ENCODE results near the gene ZNF839.
"Not testable (repeated sequence)": the region's sequence is repeated elsewhere in the genome, so short reads cannot be mapped to it uniquely, and the experiment has no call there.

ZNF839 gene

DNA sequence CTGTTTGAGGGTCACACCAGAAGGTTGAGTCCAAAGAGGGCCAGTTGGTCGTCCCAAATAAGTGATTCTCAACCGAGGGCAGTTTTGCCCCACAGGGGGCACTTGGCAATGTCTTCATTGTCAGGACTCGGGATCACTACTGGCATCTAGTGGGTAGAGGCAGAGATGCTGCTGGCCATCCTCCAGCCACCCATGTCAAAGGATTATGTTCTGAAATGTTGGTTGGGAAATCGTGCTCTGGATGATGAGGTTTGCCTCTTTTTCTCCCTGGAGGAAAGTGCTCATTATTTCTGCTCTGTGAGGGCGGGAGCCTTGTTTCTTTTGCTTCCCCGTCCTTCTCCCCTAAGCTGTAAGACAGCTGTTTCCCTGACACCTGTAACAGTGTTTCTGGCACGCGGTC lies 3.6 kb downstream of the ZNF839 start:
- TF ChIP-seq, protein P1, sequence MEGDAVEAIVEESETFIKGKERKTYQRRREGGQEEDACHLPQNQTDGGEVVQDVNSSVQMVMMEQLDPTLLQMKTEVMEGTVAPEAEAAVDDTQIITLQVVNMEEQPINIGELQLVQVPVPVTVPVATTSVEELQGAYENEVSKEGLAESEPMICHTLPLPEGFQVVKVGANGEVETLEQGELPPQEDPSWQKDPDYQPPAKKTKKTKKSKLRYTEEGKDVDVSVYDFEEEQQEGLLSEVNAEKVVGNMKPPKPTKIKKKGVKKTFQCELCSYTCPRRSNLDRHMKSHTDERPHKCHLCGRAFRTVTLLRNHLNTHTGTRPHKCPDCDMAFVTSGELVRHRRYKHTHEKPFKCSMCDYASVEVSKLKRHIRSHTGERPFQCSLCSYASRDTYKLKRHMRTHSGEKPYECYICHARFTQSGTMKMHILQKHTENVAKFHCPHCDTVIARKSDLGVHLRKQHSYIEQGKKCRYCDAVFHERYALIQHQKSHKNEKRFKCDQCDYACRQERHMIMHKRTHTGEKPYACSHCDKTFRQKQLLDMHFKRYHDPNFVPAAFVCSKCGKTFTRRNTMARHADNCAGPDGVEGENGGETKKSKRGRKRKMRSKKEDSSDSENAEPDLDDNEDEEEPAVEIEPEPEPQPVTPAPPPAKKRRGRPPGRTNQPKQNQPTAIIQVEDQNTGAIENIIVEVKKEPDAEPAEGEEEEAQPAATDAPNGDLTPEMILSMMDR (IDR thresholded peaks at IDR 0.05; ENCODE audit: control extremely low read depth, extremely low read depth, low read depth, missing control alignments) = peak; percentile 35
- no peak for DNase-seq (ENCODE audit: extremely low spot score)
- POLR2A ChIA-PET = no interaction called here
- CTCF ChIA-PET = interaction anchor here (2.4 kb wide), 1 partner anchor 12 kb away, joined by 8 read pairs; no protein-coding TSS in a partner anchor

DNA sequence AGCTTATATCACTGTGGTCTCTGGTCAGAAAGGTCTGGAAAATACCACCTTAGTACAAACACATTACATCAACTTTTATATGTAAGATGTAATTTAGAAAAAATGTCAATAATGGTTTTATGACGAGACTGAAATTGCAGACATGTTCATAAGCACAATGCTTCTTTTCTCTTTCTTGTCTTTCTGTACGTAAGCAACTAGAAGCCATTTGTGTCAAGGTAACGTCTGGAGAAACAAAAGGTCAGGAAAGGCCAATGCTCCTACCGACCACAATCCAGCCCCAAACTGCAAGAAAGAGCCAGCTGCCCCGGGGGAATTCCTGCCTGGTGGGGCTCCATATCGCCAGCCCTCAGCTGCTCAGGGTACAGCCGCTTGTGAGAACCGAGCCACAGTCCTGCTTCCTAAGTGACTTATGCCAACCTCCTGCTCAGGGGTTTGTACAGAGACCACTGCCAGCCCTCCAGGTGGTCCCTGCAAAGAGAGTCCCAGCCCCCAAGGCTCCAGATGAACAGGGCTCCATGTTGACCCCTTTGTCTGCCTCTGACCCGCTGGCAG lies 6.3 kb downstream of the ZNF839 start:
- ChIA-PET CTCF (interaction anchor here (1.1 to 2.3 kb wide), 2 partner anchors 11 to 89 kb away, joined by 3 to 9 read pairs; no protein-coding TSS in a partner anchor), POLR2A (no interaction called here)
- DNase-seq (ENCODE audit: extremely low spot score) = no peak
- TF ChIP-seq, protein P1 (IDR thresholded peaks at IDR 0.05; ENCODE audit: control extremely low read depth, extremely low read depth, low read depth, missing control alignments) = no peak

DNA sequence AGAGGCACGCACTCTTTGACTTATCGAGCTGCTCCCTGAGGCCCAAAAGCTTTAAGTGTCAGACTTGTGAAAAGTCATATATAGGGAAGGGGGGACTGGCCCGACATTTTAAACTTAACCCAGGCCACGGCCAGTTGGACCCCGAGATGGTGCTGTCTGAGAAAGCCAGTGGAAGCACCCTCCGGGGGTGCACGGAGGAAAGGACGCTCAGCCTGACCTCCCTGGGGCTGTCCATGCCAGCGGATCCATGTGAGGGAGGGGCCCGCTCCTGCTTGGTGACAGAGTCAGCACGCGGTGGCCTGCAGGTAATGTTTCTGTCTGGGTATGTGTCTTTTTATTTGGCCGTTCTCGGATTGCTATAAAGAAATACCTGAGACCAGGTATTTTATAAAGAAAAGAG lies 7.0 kb downstream of the ZNF839 start:
- TF ChIP-seq, protein P1 (IDR thresholded peaks at IDR 0.05; ENCODE audit: control extremely low read depth, extremely low read depth, low read depth, missing control alignments) = no peak
- ChIA-PET POLR2A (no interaction called here), CTCF (interaction anchor here (0.6 to 2.3 kb wide), 2 partner anchors 9 to 12 kb away, joined by 3 to 9 read pairs; no protein-coding TSS in a partner anchor)
- no peak for DNase-seq (ENCODE audit: extremely low spot score)

DNA sequence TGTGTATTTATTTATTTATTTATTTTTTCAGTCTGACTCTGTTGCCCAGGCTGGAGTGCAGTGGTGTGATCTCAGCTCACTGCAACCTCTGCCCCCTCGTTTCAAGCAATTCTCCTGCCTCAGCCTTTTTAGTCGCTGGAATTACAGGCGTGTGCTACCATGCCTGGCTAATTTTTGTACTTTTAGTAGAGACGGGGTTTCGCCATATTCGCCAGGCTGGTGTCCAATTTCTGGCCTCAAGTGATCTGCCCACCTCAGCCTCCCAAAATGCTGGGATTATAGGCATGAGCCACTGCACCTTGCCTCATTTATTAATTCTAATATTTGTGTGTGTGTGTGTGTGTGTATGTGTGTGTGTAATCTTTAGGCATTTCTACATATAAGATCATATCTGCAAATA lies 9.8 kb downstream of the ZNF839 start:
- DNase-seq (ENCODE audit: extremely low spot score); POLR2A ChIA-PET: not testable (repeated sequence)
- CTCF ChIA-PET = interaction anchor here (2.0 kb wide), 1 partner anchor 11 kb away, joined by 5 read pairs; no protein-coding TSS in a partner anchor

DNA sequence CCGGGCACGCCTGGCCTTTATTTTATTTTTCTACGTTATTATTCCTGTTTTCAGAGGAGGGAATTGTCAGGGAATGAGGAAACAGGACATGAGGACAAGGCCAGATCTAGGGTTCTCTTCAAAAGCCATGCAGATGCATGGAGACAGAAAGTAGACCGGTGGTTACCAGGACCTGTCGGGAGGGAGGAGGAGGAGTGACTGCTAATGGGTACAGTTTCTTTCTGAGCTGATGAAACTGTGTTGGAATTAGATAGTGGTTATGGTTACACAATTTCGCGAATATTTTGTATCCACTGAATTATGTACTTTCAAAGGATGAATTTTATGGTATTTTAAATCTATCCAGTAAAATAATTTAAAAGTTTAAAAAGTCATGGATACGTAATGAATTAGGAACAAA lies 11.3 kb downstream of the ZNF839 start:
- POLR2A ChIA-PET = no interaction called here
- DNase-seq (ENCODE audit: extremely low spot score) = no peak
- CTCF ChIA-PET = no interaction called here
- TF ChIP-seq, protein P1 (IDR thresholded peaks at IDR 0.05; ENCODE audit: control extremely low read depth, extremely low read depth, low read depth, missing control alignments) = no peak

DNA sequence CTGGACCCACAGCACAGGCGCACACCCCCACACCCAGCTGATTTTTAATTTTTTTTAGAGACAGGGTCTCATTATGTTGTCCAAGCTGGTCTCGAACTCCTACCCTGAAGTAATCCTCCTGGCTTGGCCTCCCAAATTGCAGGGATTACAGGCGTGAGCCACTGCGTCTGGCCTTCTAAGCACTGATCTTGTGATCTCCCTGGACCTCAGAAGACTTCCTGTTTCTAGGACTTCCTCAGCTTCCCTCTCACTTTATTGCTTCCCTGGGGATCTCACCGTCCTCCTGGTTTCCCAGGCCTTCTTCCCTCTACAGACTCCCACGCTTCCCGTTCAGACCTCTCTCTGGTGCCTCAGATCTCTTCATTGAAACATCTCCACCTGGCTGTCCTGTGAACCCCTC lies 13.8 kb downstream of the ZNF839 start:
- POLR2A ChIA-PET = no interaction called here
- DNase-seq (ENCODE audit: extremely low spot score) = no peak
- CTCF ChIA-PET = interaction anchor here (0.7 to 2.2 kb wide), 3 partner anchors 13 to 16 kb away, joined by 3 to 7 read pairs (median 5); no protein-coding TSS in a partner anchor
- TF ChIP-seq, protein P1 (IDR thresholded peaks at IDR 0.05; ENCODE audit: control extremely low read depth, extremely low read depth, low read depth, missing control alignments) = no peak

Data from GM10248 (cell line).